Activated naive CD8-positive, alpha-beta T cell (primary cell): ENCODE measurements around the gene UBR4.

Experiments used
- H3K27ac Mint-ChIP-seq: one replicate; pipeline ENCODE4 v1.8.0; 2021; ENCODE audit warnings: mixed read lengths
- H3K27me3 Mint-ChIP-seq: one replicate; pipeline ENCODE4 v1.8.0; 2021; ENCODE audit warnings: mixed read lengths
- H3K36me3 Mint-ChIP-seq: one replicate; pipeline ENCODE4 v1.8.0; 2021; ENCODE audit warnings: mixed read lengths
- H3K4me1 Mint-ChIP-seq: one replicate; pipeline ENCODE4 v1.8.0; 2021; ENCODE audit warnings: low read depth, mixed read lengths
- H3K4me3 Mint-ChIP-seq: one replicate; pipeline ENCODE4 v1.8.0; 2021; ENCODE audit warnings: mild to moderate bottlenecking, mixed read lengths
- H3K9me3 Mint-ChIP-seq: one replicate; pipeline ENCODE4 v1.8.0; 2021; ENCODE audit warnings: low read depth, mixed read lengths

Gene UBR4

DNA sequence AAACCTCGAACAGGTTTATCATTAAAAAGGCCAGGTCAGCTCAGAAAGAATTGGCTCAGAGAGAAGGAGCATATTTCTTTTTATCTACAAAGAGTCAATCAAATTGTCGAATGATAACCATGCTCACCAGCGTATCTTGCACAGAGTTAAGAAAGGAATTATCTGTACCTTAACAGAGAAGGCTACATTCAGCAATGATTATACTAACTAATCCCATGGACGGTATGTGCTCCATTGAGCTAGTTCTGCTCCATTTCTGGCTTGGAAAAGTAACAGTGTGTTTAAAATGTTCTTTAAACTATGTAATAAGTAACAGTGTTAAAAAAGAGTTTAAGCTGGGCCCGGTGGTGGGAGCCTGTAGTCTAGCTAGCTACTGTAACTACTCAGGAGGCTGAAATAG is 4.2 kb downstream of the UBR4 start:
- Mint-ChIP-seq H3K27me3 (no peaks in the 10 kb centered on the region), H3K4me3 (peak overlapping the region; percentile 0), H3K27ac (peak overlapping the region; percentile 41), H3K9me3 (no peaks in the 10 kb centered on the region), H3K36me3 (peaks cover 7% of the 10 kb centered on the region), H3K4me1 (peaks cover 68% of the 10 kb centered on the region)

DNA sequence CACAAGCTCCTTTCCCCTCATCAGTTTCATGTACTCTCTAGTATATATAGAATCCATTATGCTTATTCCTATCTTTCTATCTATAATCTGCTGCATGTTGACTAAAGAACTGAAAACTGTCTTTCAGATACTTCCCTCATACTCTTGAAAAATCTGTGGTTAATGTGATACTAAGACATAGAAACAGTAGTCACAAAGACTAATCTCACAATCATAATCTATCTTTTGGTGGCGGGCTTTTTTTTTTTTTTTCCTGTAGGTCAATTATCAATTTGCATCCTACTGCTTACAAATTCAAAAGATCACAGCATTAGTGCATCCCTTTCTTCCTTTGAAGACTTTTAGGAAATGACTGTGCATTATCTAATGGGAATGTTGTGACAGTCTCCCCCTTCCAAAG is 4.7 kb downstream of the UBR4 start:
- no peaks in the 10 kb centered on the region for H3K9me3 Mint-ChIP-seq
- H3K27me3 Mint-ChIP-seq: no peaks in the 10 kb centered on the region
- peak overlapping the region; percentile 41 for H3K27ac Mint-ChIP-seq
- H3K36me3 Mint-ChIP-seq: peaks cover 7% of the 10 kb centered on the region
- peaks cover 65% of the 10 kb centered on the region for H3K4me1 Mint-ChIP-seq
- H3K4me3 Mint-ChIP-seq: peak overlapping the region; percentile 0

DNA sequence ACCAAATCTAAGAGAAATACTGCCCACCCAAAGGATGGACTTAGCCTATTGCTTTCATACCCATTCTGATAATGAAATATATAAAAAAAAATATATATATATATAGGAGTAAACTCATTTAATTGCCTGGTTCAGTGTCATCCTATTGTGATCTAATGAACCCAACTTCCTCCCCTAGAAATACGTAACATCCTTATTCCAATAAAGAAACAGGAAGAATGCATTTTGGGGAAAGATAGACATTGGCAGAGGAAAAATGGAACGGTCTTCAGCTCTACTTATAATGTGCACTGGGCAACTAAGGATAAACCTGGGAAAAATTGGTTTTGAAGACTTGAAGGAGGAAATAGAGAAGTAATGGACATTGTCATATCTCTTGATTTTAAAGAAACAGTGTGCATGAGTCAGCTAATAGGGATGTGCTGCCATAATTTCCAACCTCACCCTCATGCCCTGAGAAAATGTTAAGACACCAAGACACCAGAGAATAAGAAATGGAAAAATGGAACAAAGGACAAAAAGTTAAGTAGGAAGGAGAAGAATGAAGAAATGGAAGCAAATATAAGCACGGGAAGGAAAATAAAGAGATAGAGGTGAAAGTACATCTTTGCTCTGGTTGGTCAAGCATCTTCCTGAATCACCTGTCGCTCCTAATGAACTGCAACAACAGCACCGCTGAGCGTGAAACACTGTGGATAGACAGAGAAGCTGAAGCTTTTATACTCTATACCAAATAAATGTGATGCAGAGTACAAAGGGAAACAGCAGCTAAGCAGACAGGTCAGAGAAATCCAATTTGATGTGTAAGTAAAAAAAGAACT is 5.4 kb downstream of the UBR4 start:
- peaks cover 7% of the 10 kb centered on the region for H3K36me3 Mint-ChIP-seq
- no peaks in the 10 kb centered on the region for H3K27me3 Mint-ChIP-seq
- H3K4me3 Mint-ChIP-seq: peak overlapping the region; percentile 12
- peak overlapping the region; percentile 41 for H3K27ac Mint-ChIP-seq
- no peaks in the 10 kb centered on the region for H3K9me3 Mint-ChIP-seq
- peaks cover 69% of the 10 kb centered on the region for H3K4me1 Mint-ChIP-seq

DNA sequence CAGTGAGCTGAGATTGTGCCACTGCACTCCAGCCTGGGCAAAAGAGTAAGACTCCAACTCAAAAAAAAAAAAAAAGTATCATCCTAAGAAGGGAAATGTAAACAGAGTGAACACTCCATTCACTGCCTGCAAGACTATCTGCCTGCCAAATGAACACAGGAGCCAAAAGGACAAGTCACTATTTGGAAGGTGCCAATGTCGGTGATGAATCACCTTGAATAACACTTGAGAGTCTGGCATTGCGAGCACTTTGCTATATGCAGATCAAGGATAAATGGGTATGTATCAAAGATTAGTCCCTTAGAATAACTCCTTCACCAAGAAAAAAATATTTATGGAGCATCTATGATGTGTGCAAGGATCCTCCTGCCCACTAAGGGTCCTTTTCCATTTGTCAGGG is 6.6 kb downstream of the UBR4 start:
- Mint-ChIP-seq H3K4me3 (no peak overlapping the region), H3K27me3 (no peaks in the 10 kb centered on the region)

DNA sequence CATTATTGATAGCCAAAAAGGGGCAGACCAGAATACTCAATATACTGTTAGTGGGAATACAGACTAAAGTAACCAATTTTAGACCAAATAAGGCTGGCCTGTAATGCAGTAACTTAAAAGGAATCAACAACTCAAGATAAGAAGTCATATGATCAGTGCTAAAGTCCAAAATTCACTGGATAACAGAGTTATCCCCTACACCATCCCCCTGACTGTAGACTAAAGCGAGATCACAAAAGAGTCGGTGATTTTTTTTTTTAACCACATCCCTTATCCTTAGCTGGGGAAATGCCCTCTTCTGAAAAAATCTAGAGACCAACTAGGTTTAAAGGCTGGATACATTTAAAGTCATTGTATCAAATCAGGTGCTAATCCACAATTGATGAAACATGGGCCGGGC is 7.7 kb downstream of the UBR4 start:
- Mint-ChIP-seq H3K4me1 (peaks cover 53% of the 10 kb centered on the region), H3K27me3 (no peaks in the 10 kb centered on the region), H3K4me3 (no peak overlapping the region), H3K27ac (peak overlapping the region; percentile 18), H3K9me3 (no peaks in the 10 kb centered on the region), H3K36me3 (peaks cover 7% of the 10 kb centered on the region)

More for the DNA sequence above, 6.6 kb downstream of the UBR4 start:
- no peaks in the 10 kb centered on the region for H3K9me3 Mint-ChIP-seq
- H3K4me1 Mint-ChIP-seq: peaks cover 63% of the 10 kb centered on the region
- H3K36me3 Mint-ChIP-seq: peaks cover 7% of the 10 kb centered on the region
- H3K27ac Mint-ChIP-seq: peak overlapping the region; percentile 78

DNA sequence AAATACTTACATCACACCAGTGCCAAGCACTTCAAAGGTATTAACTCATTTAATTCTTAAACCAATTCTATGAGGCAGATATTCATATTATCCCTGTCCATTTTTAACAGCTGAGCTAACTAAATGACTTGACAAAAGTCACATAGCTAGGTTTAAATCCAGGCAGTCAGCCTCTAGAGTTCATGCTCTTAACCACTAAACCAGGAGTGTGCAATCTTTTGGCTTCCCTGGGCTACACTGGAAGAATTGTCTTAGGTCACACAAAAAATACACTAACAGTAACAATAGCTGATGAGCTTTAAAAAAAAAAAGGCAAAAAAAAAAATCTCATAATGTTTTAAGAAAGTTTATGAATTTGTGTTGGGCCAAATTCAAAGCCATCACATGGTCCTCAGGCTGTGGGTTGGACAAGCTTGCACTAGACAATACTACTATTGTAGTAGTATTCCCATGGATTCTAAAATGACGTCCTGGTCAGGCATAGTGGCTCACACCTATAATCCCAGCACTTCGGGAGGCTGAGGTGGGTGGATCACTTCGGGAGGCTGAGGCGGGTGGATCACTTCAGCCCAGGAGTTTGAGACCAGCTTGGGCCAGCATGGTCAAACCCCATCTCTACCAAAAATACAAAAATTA is 10.0 kb downstream of the UBR4 start:
- H3K27me3 Mint-ChIP-seq: no peaks in the 10 kb centered on the region
- H3K4me1 Mint-ChIP-seq: peaks cover 38% of the 10 kb centered on the region
- H3K27ac Mint-ChIP-seq: no peak overlapping the region
- H3K9me3 Mint-ChIP-seq: no peaks in the 10 kb centered on the region
- peaks cover 6% of the 10 kb centered on the region for H3K36me3 Mint-ChIP-seq
- H3K4me3 Mint-ChIP-seq: no peak overlapping the region

DNA sequence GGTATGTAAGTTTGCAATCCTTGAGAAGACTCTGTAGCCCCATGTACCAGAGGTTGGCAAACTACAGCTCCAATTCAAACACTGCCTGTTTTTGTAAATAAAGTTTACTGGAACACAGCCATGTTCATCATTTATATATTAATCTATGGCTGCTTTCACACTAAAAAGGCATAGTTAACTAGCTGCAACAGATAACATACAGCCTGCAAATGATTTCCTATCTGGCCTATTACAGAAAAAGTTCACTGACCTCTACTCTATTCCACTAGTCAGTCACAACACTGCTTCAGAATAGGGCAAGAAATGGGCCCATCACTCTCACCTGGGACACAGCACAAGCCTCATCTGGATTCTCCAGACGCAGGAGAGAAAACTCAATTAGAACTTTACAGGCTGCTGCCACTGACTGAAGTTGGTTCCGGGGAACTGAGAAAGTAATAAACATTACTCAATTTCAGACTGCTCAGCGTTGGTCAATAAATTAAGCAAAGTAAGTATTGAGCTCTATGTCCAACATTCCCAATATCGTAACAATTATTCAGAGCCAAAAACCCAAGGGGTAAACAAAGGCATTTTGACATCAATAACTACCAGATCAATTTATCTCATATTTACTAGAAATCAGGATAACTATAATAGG is 10.6 kb downstream of the UBR4 start:
- Mint-ChIP-seq H3K4me1 (peaks cover 31% of the 10 kb centered on the region), H3K4me3 (no peak overlapping the region), H3K9me3 (no peaks in the 10 kb centered on the region), H3K27ac (no peak overlapping the region), H3K27me3 (no peaks in the 10 kb centered on the region), H3K36me3 (peaks cover 6% of the 10 kb centered on the region)

DNA sequence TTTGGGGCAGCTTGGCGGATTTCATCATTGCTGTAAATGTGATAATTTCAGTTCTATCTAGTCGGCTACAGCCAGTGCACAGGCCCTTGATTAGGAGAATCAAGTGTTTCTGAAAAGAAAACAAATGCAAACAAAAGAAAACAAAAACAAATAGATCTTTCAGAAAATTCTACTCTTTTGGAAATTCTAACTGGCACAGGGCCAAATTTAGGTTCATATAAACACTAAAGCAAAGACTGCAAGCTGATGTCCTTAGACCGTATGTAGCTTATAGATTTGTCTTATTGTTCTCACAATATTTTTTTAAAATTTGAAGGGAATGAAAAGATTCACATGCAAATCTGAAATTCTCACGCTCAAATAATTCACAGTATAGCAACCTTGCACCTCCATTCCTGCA is 11.2 kb downstream of the UBR4 start:
- no peak overlapping the region for H3K27ac Mint-ChIP-seq
- H3K4me3 Mint-ChIP-seq: no peak overlapping the region
- H3K4me1 Mint-ChIP-seq: peaks cover 27% of the 10 kb centered on the region
- peaks cover 7% of the 10 kb centered on the region for H3K36me3 Mint-ChIP-seq
- no peaks in the 10 kb centered on the region for H3K27me3 Mint-ChIP-seq
- H3K9me3 Mint-ChIP-seq: no peaks in the 10 kb centered on the region

DNA sequence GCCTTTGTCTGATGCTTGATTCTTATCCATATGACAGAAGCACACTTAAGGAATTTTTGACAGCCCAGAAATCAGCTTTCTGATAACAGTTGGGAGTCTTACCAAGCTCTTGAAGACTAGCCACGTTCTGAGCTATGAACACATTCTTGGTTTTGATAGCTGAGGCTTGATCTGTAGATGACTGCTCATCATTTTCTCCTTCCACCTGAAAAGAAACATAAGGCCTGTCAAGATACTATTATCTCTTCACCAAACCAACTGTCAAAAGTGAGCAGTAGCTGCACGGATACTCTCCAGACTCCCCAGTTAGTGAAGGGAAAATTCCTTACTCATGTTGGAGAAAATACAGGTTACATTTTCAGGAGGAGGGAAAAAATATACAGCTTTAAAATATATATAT is 12.2 kb downstream of the UBR4 start:
- no peak overlapping the region for H3K4me3 Mint-ChIP-seq
- H3K9me3 Mint-ChIP-seq: no peaks in the 10 kb centered on the region
- H3K27me3 Mint-ChIP-seq: no peaks in the 10 kb centered on the region
- H3K27ac Mint-ChIP-seq: no peak overlapping the region
- H3K4me1 Mint-ChIP-seq: peaks cover 19% of the 10 kb centered on the region
- peaks cover 11% of the 10 kb centered on the region for H3K36me3 Mint-ChIP-seq

DNA sequence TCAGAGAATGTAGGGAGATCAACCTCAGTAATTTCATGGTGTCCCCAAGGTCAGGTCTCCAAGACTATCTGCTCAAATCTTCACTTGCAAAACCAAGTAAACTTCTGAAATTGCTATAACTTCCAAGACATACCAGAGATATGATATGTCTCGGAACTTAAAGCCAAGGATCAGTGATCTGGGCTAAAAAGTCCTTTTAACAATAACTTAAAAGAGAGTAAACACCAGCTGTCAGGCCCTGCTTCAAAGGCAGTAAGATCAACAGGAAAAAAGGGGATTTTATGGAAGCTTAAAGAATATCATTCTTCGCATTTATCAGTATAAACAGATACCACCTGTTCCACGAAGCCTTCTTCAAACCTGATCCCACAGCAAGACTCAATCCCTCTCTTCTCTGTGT is 13.7 kb downstream of the UBR4 start:
- H3K4me3 Mint-ChIP-seq: no peak overlapping the region
- H3K27ac Mint-ChIP-seq: peak overlapping the region; percentile 22
- peaks cover 8% of the 10 kb centered on the region for H3K4me1 Mint-ChIP-seq
- peaks cover 18% of the 10 kb centered on the region for H3K36me3 Mint-ChIP-seq
- no peaks in the 10 kb centered on the region for H3K27me3 Mint-ChIP-seq
- no peaks in the 10 kb centered on the region for H3K9me3 Mint-ChIP-seq

DNA sequence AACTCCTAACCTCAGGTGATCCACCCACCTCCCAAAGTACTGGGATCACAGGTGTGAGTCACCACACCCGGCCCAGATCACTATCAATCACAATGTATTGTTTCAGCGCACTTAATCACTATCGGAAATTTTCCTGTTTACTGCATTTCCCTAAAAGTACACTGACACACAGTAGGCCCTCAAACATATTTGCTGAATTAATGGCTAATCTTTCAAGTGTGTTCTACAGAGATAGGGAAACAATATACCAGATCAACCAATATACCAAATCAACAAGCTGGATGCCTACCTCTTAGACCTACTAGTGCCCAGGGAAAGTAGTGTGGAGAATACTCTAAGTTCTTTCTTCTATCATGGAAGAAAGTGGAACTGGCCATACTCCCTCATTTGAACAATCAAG is 17.1 kb downstream of the UBR4 start:
- H3K36me3 Mint-ChIP-seq: peaks cover 29% of the 10 kb centered on the region
- H3K4me1 Mint-ChIP-seq: peaks cover 2% of the 10 kb centered on the region
- no peaks in the 10 kb centered on the region for H3K27me3 Mint-ChIP-seq
- no peak overlapping the region for H3K4me3 Mint-ChIP-seq
- no peaks in the 10 kb centered on the region for H3K9me3 Mint-ChIP-seq
- H3K27ac Mint-ChIP-seq: peak overlapping the region; percentile 4

DNA sequence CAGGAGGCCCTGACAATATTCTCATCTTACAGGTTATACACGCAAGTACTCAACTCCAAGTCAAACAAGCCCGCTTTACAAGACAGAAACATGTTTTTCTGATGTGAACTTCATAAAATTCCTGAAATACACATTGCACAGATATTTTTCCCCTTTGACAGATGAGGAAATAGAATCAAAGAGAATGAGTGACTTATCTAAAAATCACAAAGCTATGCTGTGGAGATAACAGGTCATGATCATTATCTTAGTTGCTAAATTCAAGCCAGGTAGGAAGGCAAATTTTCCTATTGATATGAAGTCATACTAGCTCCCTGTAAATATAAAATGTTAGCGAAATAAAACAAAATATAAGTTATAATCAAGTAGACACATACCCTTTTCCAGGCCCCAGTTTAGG is 18.3 kb downstream of the UBR4 start:
- Mint-ChIP-seq H3K9me3 (no peaks in the 10 kb centered on the region), H3K27me3 (no peaks in the 10 kb centered on the region), H3K27ac (peak overlapping the region; percentile 42), H3K4me3 (no peak overlapping the region), H3K36me3 (peaks cover 29% of the 10 kb centered on the region), H3K4me1 (peaks cover 2% of the 10 kb centered on the region)

DNA sequence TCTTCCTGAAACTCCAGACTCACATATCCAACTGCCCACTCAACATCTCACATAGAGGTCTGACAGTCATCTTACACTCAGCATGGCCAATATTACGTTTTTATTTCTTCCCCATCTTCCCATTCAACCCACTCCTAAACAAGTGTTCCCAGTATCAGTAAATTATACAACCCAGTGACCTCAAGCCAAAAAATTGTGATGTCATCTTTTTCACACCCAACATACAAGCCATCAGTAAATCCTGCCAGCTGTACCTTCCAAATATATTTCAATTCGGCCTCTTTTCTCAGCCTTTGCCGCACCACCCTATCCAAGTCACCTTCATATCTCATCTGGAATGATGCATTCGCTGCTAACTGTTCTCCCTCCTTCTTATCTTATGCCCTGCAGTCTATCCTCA is 19.6 kb downstream of the UBR4 start:
- H3K4me1 Mint-ChIP-seq: peaks cover 12% of the 10 kb centered on the region
- H3K4me3 Mint-ChIP-seq: no peak overlapping the region
- H3K36me3 Mint-ChIP-seq: peaks cover 34% of the 10 kb centered on the region
- H3K9me3 Mint-ChIP-seq: no peaks in the 10 kb centered on the region
- no peaks in the 10 kb centered on the region for H3K27me3 Mint-ChIP-seq
- H3K27ac Mint-ChIP-seq: peak overlapping the region; percentile 12

DNA sequence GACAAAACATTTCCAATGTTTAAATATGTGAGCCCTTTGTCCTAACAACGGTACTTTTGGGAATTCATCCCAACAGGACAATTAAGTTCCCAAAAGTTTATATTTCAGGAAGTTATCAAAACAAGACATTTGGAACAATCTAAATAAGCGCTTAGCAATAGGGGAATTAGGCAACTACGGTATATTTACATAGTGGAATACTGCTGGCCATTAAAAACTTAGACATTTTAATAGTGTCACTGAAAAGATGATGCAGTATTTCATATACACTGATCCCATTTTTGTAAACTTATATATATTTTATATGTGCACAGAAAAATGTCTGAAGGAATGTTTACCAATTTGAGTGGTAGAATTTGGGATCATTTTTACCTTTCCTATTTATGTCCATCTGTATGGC is 20.8 kb downstream of the UBR4 start:
- no peak overlapping the region for H3K4me3 Mint-ChIP-seq
- H3K36me3 Mint-ChIP-seq: peaks cover 34% of the 10 kb centered on the region
- H3K27ac Mint-ChIP-seq: peak overlapping the region; percentile 16
- H3K9me3 Mint-ChIP-seq: no peaks in the 10 kb centered on the region
- H3K27me3 Mint-ChIP-seq: no peaks in the 10 kb centered on the region
- peaks cover 17% of the 10 kb centered on the region for H3K4me1 Mint-ChIP-seq

DNA sequence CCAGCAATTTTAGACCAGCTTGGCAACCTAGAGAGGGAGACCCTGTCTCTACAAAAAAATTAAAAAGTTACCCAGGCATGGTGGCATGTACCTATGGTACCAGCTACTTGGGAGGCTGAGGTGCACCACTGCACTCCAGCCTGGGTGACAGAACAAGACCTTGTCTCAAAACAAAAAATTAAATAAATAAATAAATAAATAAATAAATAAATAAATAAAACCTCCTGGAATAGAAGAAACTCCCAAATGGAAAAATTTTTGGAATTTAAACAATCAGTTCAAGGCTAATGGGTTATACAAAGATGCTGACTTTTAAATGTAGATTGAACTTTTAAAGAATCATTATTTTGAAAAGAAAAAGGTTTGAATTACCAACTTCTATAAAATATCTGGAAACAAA is 22.2 kb downstream of the UBR4 start:
- Mint-ChIP-seq H3K9me3 (no peaks in the 10 kb centered on the region), H3K4me3 (no peak overlapping the region), H3K36me3 (peaks cover 34% of the 10 kb centered on the region), H3K27ac (peak overlapping the region; percentile 28), H3K4me1 (peaks cover 17% of the 10 kb centered on the region), H3K27me3 (no peaks in the 10 kb centered on the region)
